LNCaP clone FGC (cell line): ENCODE measurements around the gene OR6B2.

Experiments
- DNase-seq: peaks from one replicate; pipeline ENCODE4 v3.0.0-alpha.2; 2011; ENCODE audit warnings: low read depth
- H3K4me3 ChIP-seq: 2 replicates; pipeline ENCODE4 v1.5.1; 2011; ENCODE audit warnings: mild to moderate bottlenecking, low read depth, low read length, control low read depth
- TF ChIP-seq, protein P1 (sequence below): IDR thresholded peaks from 2 replicates; pipeline ENCODE4 v1.5.1; 2012; ENCODE audit warnings: mild to moderate bottlenecking; ENCODE audit not compliant: control insufficient read depth, insufficient read depth; ENCODE audit errors: extremely low read depth

The OR6B2 gene

GRCh38 chr2:240000671-240001070 lies 29.6 kb downstream of the OR6B2 start:
- no peak for DNase-seq
- TF ChIP-seq, protein P1, sequence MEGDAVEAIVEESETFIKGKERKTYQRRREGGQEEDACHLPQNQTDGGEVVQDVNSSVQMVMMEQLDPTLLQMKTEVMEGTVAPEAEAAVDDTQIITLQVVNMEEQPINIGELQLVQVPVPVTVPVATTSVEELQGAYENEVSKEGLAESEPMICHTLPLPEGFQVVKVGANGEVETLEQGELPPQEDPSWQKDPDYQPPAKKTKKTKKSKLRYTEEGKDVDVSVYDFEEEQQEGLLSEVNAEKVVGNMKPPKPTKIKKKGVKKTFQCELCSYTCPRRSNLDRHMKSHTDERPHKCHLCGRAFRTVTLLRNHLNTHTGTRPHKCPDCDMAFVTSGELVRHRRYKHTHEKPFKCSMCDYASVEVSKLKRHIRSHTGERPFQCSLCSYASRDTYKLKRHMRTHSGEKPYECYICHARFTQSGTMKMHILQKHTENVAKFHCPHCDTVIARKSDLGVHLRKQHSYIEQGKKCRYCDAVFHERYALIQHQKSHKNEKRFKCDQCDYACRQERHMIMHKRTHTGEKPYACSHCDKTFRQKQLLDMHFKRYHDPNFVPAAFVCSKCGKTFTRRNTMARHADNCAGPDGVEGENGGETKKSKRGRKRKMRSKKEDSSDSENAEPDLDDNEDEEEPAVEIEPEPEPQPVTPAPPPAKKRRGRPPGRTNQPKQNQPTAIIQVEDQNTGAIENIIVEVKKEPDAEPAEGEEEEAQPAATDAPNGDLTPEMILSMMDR = no peak
- no peak overlapping the region for H3K4me3 ChIP-seq

DNA sequence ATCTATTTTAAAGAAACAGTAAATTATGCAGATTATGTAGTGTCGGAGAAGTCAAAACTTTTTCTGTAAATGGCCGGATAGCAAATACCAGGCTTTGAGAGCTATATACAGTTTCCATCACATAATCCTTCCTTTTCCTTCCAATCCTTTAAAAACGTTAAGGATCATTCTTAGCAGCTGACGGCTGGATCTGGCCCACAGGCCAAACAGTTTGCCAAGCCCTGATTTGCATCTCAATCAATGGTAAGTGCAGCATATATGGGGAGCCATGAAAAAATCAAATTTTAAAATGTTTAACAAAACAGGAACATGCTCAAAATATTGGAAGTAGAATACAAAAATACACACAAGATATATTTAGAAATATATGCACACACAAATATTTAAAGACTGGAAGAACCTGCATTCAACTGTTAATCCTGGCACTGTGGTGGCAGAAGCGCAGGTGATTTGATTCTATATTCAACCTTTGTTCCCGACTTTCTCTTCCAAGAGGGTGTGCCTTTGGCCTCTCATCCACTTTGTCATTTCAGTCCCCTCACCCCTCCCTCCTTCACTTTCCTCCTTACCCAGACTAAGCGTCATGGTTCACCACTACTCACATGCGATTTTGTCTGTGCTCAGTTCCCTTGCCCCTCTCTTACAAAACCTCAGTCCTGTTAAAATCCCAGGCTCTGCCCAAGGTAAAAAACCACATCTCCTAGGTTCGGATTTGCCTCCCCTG lies 32.4 kb downstream of the OR6B2 start:
- TF ChIP-seq, protein P1 = no peak
- no peak for DNase-seq
- H3K4me3 ChIP-seq = no peak overlapping the region

DNA sequence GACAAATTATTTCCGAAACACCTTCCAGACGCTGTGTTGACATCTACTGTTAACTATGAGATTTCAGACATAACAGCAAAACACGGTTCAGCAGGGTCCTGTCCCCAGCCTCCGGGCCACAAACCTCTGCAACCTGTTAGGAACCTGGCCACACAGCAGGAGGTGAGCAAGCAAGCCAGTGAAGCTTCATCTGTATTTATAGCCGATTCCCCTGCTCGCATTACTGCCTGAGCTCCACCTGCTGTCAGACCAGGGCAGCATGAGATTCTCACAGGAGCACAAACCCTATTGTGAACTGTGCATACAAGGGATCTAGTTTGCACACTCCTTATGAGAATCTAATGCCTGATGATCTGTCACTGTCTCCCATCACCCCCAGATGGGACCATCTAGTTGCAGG lies 36.1 kb downstream of the OR6B2 start:
- H3K4me3 ChIP-seq = no peak overlapping the region
- DNase-seq = no peak
- TF ChIP-seq, protein P1 = peak; percentile 31; the same call in 1 of the 2 replicates

DNA sequence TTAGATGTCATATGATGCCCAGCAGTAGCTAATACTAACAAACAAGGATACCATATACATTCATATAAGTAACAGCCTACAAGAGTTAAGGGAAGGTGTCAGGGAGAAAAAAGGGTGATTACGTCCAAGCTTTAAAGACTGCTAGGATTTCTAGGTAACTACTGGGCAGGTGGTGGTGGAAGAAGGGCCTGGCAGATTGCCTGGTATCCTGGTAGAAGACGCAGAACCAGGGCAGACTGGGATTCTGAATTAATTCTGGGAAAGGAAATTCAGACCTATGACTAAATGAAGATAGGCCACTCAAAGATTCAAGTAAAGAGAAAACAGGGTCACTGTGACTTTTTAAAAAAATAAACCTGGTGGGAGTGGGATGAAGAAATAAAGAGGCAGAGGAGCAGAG lies 36.9 kb downstream of the OR6B2 start:
- no peak for DNase-seq
- no peak overlapping the region for H3K4me3 ChIP-seq
- TF ChIP-seq, protein P1 = no peak

- peak; percentile 34 for DNase-seq
- TF ChIP-seq, protein P1 = peak; percentile 66
- no peak overlapping the region for H3K4me3 ChIP-seq
Observed at GRCh38 chr2:239991689-239992314, 38.4 kb downstream of the OR6B2 start.

DNA sequence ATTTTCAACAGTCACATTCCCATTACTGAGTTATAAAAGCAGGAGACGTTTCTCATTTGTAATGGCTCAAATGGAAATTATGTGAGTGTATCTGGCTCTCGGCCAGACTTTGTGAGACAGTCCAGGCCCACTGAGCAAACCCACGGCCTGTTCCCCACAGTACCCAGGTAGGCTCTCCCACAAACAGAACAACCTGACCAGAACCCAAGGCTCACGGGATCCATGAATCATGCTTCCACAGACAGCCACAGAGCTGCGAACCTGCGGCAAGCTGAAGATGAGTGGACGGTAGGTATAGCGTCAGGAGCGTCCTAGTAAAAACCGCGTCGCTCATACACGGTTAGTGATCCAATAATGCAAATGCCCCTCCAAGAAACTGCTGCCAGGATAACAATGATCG lies 39.3 kb downstream of the OR6B2 start:
- DNase-seq = no peak
- no peak overlapping the region for H3K4me3 ChIP-seq
- TF ChIP-seq, protein P1 = no peak
